ENCODE measurements around the gene VSIR.

GRCh38 chr10:71816421-71816851, 43.1 kb upstream of the VSIR start:
- no peak for TF ChIP-seq CTCF (IDR thresholded peaks at IDR 0.05 in 2 of 3, conservative IDR thresholded peaks at IDR 0.05 in 1 of 3; ENCODE audit: control insufficient read depth in 2 of 3, extremely low read depth in 1 of 3, insufficient read depth in 1 of 3, low read depth in 3 of 3, low read length in 3 of 3)
- no peak for TF ChIP-seq HDAC6 (IDR thresholded peaks at IDR 0.05; ENCODE audit: unreplicated experiment)
- no peak for TF ChIP-seq ZNF274 (IDR thresholded peaks at IDR 0.05; ENCODE audit: insufficient read depth, insufficient read length)
